Right atrium auricular region (tissue), 2 donors: ENCODE measurements around the gene EGFL7. TPM values are rescaled to one million over a fixed set of nuclear protein-coding genes. Genes with fewer than 3 reads are reported as not detected.
A peak's percentile ranks its signal among the peaks of the same experiment; 100 is the strongest.

ENCODE experiments used
- DNase-seq: peaks from one replicate; pipeline ENCODE4 v3.0.0-alpha.2; 2019; ENCODE audit warnings: low spot score
- H3K27ac ChIP-seq, 2 donors: fragments of 200-600 bp; sonication (generic); 1 replicate in 1 of 2; 2 replicates in 1 of 2; pipeline ENCODE4 v1.5.1; 2016 to 2019
- H3K27me3 ChIP-seq, 2 donors: fragments of 200-600 bp; sonication (generic); one replicate each; pipeline versions ENCODE4 v1.5.1 to v1.6.0; 2017 to 2019
- H3K36me3 ChIP-seq: fragments of 200-600 bp; sonication (generic); one replicate; pipeline ENCODE4 v1.5.1; 2016
- H3K4me1 ChIP-seq, 2 donors: fragments of 200-600 bp; sonication (generic); one replicate each; pipeline versions ENCODE4 v1.5.1 to v1.6.0; 2017 to 2019
- H3K4me3 ChIP-seq, 2 donors: fragments of 200-600 bp; sonication (generic); 1 replicate in 1 of 2; 2 replicates in 1 of 2; pipeline ENCODE4 v1.5.1; 2017 to 2019; ENCODE audit warnings: mild to moderate bottlenecking in 1 of 2, moderate library complexity in 1 of 2
- H3K9me3 ChIP-seq, 2 donors: fragments of 200-600 bp; sonication (generic); one replicate each; pipeline ENCODE4 v1.5.1; 2019
- CTCF ChIP-seq, 2 donors: fragments of 200-600 bp; sonication (generic); IDR thresholded peaks; one replicate each; pipeline ENCODE4 v1.5.1; 2019; ENCODE audit warnings: antibody characterized with exemption in 2 of 2
- total RNA-seq, 2 donors: library from RNA; depleted of rRNA; stranded (reverse); fragments of >200 nt; gene quantifications; one replicate each; pipeline ENCODE4 v1.1.0, GENCODE V29; 2016

The EGFL7 gene
- total RNA-seq, 2 donors from 2014 or later: 114 to 120 TPM

- Histone ChIP-seq H3K27me3 (no peaks in the 10 kb centered on the region), H3K4me1 (peaks cover 0 to 36% of the 10 kb centered on the region in 2 donors), H3K9me3 (no peaks in the 10 kb centered on the region), H3K36me3 (peaks cover 33% of the 10 kb centered on the region), H3K27ac (peak overlapping the region in 1 of 2 donors; percentile 75), H3K4me3 (no peak overlapping the region)
- DNase-seq: no peak
- no peak for TF ChIP-seq CTCF (IDR thresholded peaks at IDR 0.05)
These were observed 14.4 kb downstream of the EGFL7 start for GRCh38 chr9:136676920-136677686.

- Histone ChIP-seq H3K9me3 (no peaks in the 10 kb centered on the region), H3K4me3 (no peak overlapping the region), H3K36me3 (peaks cover 25% of the 10 kb centered on the region), H3K4me1 (peaks cover 0 to 36% of the 10 kb centered on the region in 2 donors), H3K27ac (peak overlapping the region; percentile 75 to 89), H3K27me3 (no peaks in the 10 kb centered on the region)
- DNase-seq: no peak
- no peak for TF ChIP-seq CTCF (IDR thresholded peaks at IDR 0.05)
These were observed 15.3 kb downstream of the EGFL7 start for GRCh38 chr9:136678034-136678433.

- no peak overlapping the region for H3K4me3 ChIP-seq
- H3K27ac ChIP-seq: peak overlapping the region; percentile 75 to 89
- no peaks in the 10 kb centered on the region for H3K9me3 ChIP-seq
- peaks cover 20% of the 10 kb centered on the region for H3K36me3 ChIP-seq
- TF ChIP-seq CTCF (IDR thresholded peaks at IDR 0.05): no peak
- DNase-seq: no peak
- H3K4me1 ChIP-seq: peaks cover 0 to 42% of the 10 kb centered on the region in 2 donors
- H3K27me3 ChIP-seq: no peaks in the 10 kb centered on the region
These were observed 15.9 kb downstream of the EGFL7 start for GRCh38 chr9:136678624-136679023.

- Histone ChIP-seq H3K36me3 (peaks cover 14% of the 10 kb centered on the region), H3K27me3 (no peaks in the 10 kb centered on the region), H3K4me3 (no peak overlapping the region), H3K27ac (peak overlapping the region; percentile 75 to 89), H3K9me3 (no peaks in the 10 kb centered on the region), H3K4me1 (peaks cover 0 to 50% of the 10 kb centered on the region in 2 donors)
- DNase-seq: peak; percentile 79
- no peak for TF ChIP-seq CTCF (IDR thresholded peaks at IDR 0.05)
These were observed 16.8 kb downstream of the EGFL7 start for GRCh38 chr9:136679431-136679941.

GRCh38 chr9:136681029-136681428 is 18.3 kb downstream of the EGFL7 start:
- Histone ChIP-seq H3K27ac (peak overlapping the region in 1 of 2 donors; percentile 58), H3K27me3 (no peaks in the 10 kb centered on the region), H3K36me3 (peaks cover 11% of the 10 kb centered on the region), H3K4me1 (peaks cover 0 to 66% of the 10 kb centered on the region in 2 donors), H3K4me3 (no peak overlapping the region), H3K9me3 (no peaks in the 10 kb centered on the region)
- TF ChIP-seq CTCF (IDR thresholded peaks at IDR 0.05): no peak
- DNase-seq: no peak
